Neural progenitor cell (in vitro differentiated cells): ENCODE measurements around the gene FRMPD2.
"Not testable (repeated sequence)": the region's sequence is repeated elsewhere in the genome, so short reads cannot be mapped to it uniquely, and the experiment has no call there.

Experiments
- EZH2 ChIP-seq: fragments of 200-600 bp; sonication (generic); IDR thresholded peaks from 2 replicates; pipeline ENCODE4 v1.6.1; 2017; ENCODE audit warnings: antibody characterized with exemption, mild to moderate bottlenecking, moderate library complexity
- EZH2phosphoT487 ChIP-seq: fragments of 200-600 bp; sonication (generic); IDR thresholded peaks from 2 replicates; pipeline ENCODE4 v1.6.1; 2017; ENCODE audit warnings: antibody characterized with exemption
- TF ChIP-seq, protein P1 (sequence below): fragments of 200-600 bp; sonication (generic); IDR thresholded peaks from 2 replicates; pipeline ENCODE4 v1.5.1; 2017; ENCODE audit warnings: antibody characterized with exemption, mild to moderate bottlenecking

DNA sequence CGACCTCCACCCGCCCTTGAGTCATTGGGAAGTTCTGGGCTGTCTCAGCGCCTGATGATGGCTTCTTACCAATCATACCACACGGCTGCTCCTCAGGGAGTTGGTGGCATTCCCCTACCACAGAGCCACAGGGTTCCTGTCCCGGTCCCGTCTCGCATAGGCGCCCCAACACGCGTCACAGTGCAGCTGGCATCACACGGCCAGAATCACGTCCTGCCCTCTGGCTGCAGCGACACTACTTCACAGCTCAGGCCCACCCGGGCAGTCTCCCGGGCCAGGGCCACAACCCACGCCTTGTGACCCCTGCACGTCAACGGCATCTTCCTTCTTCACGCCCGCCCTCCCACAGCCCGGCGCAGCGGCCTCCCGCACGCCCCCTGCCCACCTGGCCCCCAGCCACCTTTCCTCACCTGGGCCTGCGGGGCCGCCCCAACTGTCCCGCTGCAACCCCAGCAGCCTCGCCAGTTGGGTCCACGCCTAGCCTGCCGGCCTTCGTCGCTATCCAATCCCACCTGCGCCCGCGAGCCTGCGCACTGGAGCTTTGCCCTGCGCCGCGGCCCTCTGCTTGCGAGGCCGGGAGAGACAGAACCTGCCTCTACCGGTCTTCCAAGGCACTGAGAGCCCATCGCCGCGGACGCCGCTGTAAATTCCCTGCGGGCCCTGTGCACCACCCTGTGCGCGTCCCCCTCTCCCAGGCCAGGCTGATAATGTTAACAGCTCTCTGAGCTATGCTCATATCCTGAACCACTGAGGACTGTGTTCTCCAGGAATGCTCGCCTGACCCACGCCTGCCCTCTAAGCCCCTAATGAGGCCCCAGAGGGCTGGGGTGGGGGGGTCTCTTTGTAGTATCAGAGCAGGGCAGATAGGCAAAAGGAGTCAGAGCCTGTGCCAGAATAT lies 134.3 kb downstream of the FRMPD2 start:
- TF ChIP-seq, protein P1, sequence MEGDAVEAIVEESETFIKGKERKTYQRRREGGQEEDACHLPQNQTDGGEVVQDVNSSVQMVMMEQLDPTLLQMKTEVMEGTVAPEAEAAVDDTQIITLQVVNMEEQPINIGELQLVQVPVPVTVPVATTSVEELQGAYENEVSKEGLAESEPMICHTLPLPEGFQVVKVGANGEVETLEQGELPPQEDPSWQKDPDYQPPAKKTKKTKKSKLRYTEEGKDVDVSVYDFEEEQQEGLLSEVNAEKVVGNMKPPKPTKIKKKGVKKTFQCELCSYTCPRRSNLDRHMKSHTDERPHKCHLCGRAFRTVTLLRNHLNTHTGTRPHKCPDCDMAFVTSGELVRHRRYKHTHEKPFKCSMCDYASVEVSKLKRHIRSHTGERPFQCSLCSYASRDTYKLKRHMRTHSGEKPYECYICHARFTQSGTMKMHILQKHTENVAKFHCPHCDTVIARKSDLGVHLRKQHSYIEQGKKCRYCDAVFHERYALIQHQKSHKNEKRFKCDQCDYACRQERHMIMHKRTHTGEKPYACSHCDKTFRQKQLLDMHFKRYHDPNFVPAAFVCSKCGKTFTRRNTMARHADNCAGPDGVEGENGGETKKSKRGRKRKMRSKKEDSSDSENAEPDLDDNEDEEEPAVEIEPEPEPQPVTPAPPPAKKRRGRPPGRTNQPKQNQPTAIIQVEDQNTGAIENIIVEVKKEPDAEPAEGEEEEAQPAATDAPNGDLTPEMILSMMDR: not testable (repeated sequence)
- TF ChIP-seq EZH2phosphoT487, EZH2: not testable (repeated sequence)
